GM10266 (cell line): Measurements from ENCODE around the gene PTPRO.

Experiments used
- DNase-seq: peaks from one replicate; pipeline ENCODE4 v3.0.0; 2012; ENCODE audit errors: extremely low spot score
- TF ChIP-seq, protein P1 (sequence below): IDR thresholded peaks from 2 replicates; pipeline ENCODE4 v1.5.1; 2012; ENCODE audit warnings: mild to moderate bottlenecking, low read depth; ENCODE audit not compliant: control insufficient read depth, insufficient read depth; ENCODE audit errors: missing control alignments

PTPRO gene

DNA sequence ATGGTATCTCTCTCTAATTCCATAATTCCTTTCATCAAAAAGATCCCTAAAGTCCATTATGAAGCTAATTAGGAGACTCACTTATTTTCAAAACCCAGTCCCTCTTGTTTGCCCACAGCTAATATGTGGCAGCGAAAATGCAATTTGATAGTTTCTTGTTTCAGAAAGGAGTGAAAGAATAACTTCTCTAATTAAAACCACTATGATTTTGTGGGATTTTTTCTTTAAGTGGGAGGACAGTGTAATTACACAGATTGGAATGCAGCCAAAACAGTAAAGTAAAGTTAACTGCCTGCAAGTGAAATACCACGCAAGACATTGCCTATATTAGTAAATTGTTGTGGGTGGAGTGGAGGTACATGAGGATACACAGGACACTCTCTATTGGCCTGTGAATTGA, 50.0 kb downstream of the PTPRO start:
- DNase-seq = no peak
- TF ChIP-seq, protein P1, sequence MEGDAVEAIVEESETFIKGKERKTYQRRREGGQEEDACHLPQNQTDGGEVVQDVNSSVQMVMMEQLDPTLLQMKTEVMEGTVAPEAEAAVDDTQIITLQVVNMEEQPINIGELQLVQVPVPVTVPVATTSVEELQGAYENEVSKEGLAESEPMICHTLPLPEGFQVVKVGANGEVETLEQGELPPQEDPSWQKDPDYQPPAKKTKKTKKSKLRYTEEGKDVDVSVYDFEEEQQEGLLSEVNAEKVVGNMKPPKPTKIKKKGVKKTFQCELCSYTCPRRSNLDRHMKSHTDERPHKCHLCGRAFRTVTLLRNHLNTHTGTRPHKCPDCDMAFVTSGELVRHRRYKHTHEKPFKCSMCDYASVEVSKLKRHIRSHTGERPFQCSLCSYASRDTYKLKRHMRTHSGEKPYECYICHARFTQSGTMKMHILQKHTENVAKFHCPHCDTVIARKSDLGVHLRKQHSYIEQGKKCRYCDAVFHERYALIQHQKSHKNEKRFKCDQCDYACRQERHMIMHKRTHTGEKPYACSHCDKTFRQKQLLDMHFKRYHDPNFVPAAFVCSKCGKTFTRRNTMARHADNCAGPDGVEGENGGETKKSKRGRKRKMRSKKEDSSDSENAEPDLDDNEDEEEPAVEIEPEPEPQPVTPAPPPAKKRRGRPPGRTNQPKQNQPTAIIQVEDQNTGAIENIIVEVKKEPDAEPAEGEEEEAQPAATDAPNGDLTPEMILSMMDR = no peak

DNA sequence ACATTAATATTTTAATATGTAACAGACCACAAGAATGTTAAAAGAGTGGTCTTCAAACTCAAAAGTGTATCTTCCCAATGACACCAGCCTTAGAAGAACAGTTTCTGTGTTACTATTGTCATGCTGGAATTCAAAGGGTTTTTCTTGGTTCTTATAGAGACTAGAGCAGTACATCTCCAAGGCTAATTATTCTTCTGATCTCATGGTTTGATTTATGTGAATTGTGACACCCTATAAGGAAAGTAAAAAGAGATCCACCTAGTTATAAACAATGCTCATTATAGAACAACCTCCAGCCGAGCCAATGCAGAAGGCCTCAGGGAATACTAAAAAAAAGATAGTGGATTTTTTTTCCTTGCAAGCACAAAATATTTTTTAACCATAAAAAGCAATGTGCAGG, 65.5 kb downstream of the PTPRO start:
- TF ChIP-seq, protein P1 = no peak
- DNase-seq = no peak

DNA sequence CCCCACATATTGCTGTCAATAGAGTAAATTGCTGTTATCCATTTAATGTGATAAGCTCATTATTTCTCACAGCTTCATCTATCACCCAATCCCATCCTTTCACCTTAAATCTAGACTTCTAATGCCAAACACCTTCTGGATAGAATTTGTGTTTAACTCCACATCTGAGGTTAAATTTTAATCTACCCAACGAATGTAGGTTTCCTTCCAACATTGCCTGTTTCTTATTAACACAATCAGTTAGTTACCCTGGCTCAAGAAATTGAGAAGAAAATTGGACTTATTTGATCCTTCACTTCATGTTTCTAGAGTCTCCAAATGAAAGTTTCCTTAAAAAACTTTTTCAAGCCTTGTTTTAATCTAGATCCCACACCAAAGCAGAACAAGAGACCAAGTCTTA, 67.3 kb downstream of the PTPRO start:
- TF ChIP-seq, protein P1 = no peak
- DNase-seq = no peak

DNA sequence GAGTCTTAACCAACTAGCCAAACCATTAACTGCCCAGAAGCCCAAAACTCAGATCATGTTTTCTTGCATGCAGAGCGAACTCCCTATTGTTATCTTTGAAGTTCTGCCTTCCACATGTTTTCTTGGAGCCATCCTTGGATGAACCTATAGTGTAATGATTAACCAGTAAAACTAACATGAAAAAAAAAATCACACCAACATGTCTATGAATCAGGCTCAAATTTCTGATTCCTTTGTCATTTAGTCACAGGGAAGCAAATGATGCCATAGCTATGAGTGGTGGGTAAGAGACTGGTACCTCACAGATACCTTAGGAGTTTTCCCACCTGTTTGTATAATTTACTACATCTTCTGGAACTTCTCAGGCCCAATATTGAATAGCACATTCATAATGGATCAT, 70.7 kb downstream of the PTPRO start:
- TF ChIP-seq, protein P1 = no peak
- DNase-seq = no peak

DNA sequence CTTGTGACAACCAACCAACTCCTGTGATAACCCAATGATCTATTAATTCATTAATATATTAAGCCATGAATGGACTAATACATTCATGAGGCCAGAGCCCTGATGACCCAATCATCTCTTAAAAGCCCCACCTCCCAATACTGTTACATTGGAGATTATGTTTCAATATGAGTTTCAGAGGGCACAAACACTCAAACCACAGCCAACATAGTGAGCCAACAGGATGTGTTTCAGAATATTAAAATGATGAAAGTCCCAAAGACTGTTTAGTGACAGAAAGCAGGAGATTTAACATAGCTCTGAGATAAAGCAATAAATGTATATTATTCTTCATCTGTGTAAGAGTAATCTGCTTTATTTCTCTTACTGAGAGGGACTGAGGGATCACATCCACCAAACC, 71.7 kb downstream of the PTPRO start:
- DNase-seq = no peak
- TF ChIP-seq, protein P1 = no peak

DNA sequence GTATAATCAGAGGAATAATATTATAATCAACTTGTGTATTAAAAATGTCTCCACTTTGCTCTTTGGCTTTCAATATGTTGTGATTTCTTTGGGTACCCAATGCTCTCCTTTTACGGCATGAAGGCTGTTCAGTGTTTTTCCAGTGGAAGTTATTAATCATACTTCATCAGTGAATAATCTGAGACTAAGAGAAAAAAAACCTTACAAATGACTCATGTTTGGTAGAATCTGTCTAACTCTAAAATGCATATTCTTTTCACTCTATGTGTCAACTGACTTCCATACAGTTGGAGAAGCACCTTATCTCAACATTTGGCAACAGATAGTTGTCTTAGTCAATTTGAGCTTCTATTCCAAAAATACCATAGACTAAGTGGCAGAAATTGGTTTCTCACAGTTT, 82.2 kb downstream of the PTPRO start:
- TF ChIP-seq, protein P1 = no peak
- no peak for DNase-seq

DNA sequence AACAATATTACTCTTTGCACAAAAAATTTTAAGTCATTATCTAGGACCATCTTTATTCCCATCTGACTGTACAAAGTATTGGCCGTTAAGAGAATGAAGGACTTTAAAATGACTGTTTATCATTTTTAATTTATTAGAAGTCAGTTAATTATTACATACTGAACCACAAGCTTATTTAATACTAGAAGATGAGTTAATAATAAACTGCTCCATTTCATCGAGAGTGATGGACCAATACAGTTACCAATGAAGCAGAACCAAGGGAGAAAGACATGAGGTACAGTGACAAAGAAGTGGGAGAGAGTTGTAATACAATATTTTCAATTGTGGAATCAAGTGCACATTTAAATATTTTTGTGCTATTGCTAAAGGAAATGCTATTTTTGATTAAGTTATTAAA, 83.3 kb downstream of the PTPRO start:
- TF ChIP-seq, protein P1 = no peak
- DNase-seq = no peak
